HG03457 (cell line): ENCODE data around the gene GINS1.

Source experiments
- ATAC-seq: cut with Tn5 transposase; IDR thresholded peaks from one replicate; pipeline ENCODE4 v1.9.1; 2021; ENCODE audit warnings: moderate number of reproducible peaks; ENCODE audit not compliant: unreplicated experiment

GINS1 gene

GRCh38 chr20:25491446-25492038 is 84.1 kb downstream of the GINS1 start:
- no peak for ATAC-seq

DNA sequence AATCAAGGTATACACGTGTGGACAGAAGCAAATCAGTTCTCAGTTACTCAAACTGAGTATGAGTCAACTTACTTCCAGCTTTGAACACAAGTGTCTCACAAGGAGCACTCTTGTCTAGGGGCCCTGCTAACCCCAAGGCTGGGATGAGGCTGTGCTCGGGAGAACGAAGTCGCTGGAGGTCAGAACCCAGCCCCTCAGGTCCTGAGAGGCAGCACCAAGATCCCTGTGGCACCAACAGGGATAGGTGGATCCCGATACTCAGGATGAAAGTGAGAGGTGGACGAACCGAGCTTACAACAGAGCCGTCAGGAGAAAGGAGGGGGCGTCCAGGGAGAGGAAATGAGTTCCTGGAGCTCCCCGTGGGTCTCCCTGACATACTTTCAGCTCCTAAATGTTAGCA is 85.7 kb downstream of the GINS1 start:
- ATAC-seq = no peak

GRCh38 chr20:25493748-25494505 is 86.5 kb downstream of the GINS1 start:
- ATAC-seq = no peak

DNA sequence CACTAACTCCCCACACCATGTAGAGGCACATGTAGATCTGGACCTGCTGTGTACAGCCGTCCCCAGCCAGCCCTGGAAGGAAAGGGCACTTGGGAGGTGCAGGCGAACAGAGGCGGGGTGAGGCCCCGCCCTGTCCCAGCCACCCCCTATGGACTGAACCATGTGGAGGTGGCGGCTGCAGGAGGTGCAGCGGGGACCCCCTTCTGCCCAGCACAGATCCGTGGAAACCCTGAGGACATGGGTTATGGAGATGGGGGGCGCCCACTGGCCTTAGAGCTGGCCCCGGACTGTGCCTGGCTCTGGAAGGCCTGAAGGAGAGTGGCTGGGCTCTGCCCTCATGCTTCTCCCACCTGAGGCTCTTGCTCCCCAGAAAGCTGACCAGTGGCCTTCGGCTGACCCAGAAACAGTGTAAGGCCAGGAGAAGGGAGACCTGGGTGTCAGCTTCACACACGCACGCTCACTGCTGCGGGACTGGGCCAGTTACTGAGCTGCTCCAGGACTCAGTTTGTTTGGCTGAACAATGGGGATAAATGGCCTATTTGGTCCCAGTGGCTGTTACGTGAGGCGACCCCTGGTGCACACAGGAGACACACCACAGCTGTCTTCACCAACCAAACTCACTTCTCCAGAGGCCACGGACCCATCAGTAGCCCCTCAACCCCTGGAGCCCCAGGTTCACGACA is 87.2 kb downstream of the GINS1 start:
- no peak for ATAC-seq

DNA sequence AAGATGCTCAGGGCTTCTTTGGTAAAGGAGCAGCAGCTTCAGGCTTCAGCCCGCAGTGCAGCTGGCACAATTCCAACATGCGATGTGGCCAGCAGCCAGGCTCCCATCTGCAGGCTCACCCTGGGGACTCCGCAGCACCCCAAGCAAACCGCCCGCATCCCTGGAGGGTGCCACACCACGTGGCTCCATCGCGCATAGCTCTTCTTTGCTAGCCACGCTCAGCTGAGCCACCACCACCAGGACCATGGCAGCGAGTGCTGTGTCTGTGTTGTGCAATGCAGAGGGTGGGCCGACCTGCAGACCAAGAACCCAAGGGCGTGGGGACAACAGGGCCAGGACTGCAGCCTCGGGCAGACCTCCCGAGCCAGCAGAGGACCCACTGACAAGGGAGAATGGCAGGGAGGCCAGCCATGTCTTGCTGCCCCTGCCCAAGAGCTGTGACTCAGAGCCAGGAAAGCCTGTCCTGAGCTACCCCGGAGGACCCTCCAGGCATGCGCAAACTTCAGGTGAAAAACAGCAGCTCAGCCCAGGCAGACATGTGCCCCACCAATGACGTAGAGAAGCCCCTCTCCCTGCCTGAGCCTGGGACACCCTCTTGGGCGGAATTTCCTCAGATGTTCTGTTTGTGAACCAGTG is 87.8 kb downstream of the GINS1 start:
- ATAC-seq = no peak

DNA sequence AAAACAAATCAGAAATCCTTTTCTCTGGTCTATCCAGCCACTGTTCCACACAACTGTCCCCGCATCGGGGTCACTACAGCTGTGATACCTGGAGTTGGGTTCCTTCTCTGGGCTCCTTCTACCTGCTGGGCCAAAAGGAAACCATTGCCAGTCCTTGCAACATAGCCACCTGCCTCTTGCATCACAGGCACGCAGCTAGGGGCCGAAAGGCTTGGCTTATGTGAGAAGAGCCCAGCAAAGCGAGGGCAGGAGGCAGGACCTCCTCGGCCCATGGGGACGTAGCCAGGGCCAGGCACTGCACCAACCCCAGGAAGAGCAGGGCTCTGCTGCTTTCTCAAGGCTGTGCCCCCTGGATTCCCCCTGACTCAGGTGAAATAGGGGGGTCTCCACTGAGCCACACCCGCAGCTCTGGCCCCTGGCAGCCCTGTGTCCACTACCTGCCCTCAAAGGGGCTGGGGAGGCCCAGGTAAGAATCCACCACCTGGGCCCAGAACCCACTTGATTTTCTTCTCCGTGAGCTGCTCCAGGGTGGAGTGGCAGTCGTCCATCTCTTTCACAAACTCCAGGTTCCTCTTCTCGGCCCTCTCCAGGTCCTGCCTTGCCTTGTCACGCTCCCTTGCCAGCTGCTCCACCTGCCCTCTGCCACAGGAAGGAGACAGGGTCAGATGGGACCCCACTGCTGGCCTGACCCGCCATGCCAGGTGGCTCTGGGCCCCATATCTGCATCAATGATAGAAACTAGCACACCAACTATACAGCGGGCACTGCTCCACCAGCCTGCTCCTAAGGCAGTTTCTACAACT is 88.9 kb downstream of the GINS1 start:
- ATAC-seq = no peak

GRCh38 chr20:25496968-25497401 is 89.5 kb downstream of the GINS1 start:
- ATAC-seq = no peak

DNA sequence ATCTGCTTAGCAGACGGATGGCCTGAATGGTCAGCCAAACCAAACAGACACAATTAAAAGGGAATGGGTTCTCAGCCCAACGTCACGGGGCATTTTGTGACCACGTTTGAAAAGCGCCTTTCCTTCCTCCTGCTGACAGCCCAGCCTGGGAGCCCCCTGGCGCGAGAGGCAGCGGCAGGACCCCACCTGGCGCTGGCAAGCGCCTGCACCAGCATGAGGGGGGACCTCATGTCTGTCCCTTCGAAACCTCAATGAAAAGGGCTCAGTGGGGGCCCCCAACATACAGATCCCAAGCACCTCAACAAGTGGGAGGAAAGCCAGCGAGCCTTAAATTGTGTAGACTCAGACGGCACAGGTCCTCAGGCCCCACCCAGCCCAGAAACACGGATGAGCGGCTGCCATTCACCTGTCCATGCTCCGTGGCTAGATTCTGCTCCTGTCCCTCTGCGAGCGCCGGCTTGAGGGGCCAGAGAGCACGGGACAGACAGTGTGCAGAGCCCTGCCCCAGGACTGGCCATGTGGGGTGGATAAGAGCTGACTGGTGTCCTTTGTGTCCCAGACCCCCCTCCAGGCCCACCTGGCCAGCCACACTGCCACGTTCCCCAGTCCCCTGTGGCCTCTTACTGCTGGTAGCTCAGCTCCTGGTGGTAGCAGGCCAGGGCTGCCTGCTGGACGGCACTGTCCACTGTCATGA is 90.3 kb downstream of the GINS1 start:
- no peak for ATAC-seq
